ENCODE results near the gene DNM3.

The DNM3 gene

GRCh38 chr1:171869097-171869496 is 27.8 kb downstream of the DNM3 start:
- DNase-seq (ENCODE audit: low read depth), result no peak

DNA sequence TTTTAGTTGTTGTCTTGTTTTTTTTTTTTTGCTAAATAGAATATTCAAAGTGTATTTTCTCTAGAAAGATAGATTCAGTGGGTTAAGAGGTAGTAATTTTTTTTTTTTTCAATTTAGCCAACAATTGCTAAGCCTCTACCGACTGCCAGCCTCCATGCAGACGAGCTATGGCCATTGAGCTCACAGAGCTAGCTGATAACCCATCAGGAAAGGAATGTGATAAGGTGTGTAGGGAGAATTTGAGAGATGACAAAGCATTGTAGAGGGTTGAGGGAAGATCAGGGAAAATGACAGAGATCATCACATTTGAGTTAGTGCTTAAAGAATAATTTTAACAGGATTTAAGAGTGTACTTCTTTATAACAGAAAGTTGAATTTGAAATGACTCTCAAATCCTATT is 30.6 kb downstream of the DNM3 start:
- DNase-seq (ENCODE audit: low read depth), result no peak

- no peak for DNase-seq (ENCODE audit: low read depth)
Measured at GRCh38 chr1:171872430-171872829, 31.1 kb downstream of the DNM3 start.

- no peak for DNase-seq (ENCODE audit: low read depth)
Measured at GRCh38 chr1:171873664-171874063, 32.4 kb downstream of the DNM3 start.

GRCh38 chr1:171877701-171878100 is 36.4 kb downstream of the DNM3 start:
- DNase-seq (ENCODE audit: low read depth), result no peak

- DNase-seq (ENCODE audit: low read depth), result no peak
Measured at GRCh38 chr1:171879556-171879955, 38.3 kb downstream of the DNM3 start.

DNA sequence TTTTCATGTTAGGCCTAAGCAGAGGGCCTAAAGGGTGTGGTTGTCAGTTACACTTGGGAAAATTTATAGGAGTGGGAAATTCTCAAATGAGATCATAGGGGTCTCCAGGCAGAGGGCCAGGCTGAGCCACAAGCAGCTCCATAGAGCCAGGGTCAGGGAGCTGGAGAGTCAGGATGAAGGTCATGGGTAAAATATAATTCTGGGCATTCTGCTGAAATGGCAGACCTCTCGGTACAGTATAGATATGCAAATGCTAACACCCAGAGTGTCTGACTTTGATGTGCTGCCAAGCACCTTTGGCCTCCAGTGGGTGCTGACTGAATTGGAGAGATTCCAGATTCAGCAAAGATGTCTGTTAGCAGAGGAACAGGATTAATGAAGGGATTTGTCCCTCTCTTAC is 40.1 kb downstream of the DNM3 start:
- DNase-seq (ENCODE audit: low read depth), result no peak

- DNase-seq (ENCODE audit: low read depth), result no peak
Measured at GRCh38 chr1:171883849-171884248, 42.6 kb downstream of the DNM3 start.

DNA sequence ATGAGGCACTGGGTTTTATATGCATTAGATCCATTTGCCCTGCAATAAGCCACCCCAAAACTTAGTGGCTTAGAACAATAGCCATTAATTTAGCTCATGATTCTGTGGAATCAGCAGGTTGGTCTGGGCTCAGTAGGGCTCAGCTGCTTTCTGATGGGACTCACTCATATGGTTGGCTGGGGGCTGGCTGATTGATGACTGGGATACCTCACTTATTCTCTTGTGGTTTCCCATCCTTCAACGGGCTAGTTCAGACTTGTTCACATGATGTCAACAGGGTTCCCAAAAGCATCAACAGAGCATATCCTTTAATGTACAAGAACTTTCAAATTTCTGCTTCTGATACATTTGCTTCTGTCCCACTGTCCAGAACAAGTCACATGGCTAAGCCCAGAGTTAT is 43.2 kb downstream of the DNM3 start:
- no peak for DNase-seq (ENCODE audit: low read depth)

- DNase-seq (ENCODE audit: low read depth), result no peak
Measured at GRCh38 chr1:171890131-171890530, 48.8 kb downstream of the DNM3 start.

- no peak for DNase-seq (ENCODE audit: low read depth)
Measured at GRCh38 chr1:171896936-171897703, 55.8 kb downstream of the DNM3 start.

GRCh38 chr1:171898941-171899340 is 57.6 kb downstream of the DNM3 start:
- DNase-seq (ENCODE audit: low read depth), result no peak

- no peak for DNase-seq (ENCODE audit: low read depth)
Measured at GRCh38 chr1:171899838-171900237, 58.5 kb downstream of the DNM3 start.

- no peak for DNase-seq (ENCODE audit: low read depth)
Measured at GRCh38 chr1:171901245-171901644, 59.9 kb downstream of the DNM3 start.

- DNase-seq (ENCODE audit: low read depth), result no peak
Measured at GRCh38 chr1:171902527-171902926, 61.2 kb downstream of the DNM3 start.

GRCh38 chr1:171904778-171905450 is 63.6 kb downstream of the DNM3 start:
- DNase-seq (ENCODE audit: low read depth), result no peak

DNA sequence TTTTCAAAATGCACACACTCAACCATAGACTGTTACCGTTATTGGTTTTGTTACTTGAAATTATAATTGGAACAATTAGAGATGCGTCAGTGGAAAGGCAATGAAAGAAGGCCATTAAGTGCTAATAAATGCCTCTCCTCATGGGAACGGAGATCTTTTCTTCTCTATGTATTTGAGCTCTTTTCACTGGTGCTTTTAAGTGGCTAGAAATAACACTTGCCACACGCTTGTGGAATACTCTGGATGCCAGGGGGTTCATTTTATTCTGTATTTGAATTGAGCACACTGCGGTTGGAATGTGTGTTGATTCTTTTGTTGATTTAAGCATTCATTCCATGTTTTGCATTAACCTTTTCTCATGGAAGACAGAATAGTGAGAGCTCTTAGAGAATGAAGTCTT is 68.4 kb downstream of the DNM3 start:
- DNase-seq (ENCODE audit: low read depth), result no peak

GRCh38 chr1:171910786-171911185 is 69.5 kb downstream of the DNM3 start:
- no peak for DNase-seq (ENCODE audit: low read depth)

GRCh38 chr1:171911506-171911905 is 70.2 kb downstream of the DNM3 start:
- DNase-seq (ENCODE audit: low read depth), result no peak

DNA sequence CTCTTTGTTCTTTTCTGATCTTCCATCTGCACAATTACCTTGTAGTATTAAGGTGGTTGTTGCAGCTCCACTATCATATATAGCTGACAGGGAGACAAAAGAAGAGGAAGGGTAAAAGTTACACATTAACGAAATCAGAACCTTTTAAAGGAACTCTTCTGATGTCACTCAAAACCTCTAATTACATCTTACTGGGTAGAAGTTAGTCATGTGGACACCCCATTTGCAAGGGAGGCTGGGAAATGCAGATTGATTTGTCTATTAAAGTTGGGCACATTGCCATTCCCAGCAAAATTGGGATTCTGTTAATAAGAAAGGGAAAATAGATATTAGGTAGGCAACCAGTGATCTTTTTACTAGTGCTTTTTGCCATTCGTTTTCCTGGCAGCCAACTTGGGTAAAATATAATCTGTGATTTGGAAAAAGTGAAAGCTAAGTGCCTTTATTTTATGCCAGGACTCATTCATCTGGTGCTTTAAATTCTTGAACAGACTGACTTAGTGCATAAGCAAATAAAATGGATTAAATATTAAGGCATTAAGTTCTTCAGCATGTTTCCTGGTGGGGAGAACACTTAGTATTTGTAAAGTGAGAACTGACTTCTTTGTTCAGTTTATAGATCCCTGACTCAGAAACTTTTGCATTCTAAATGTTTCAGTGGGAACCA is 71.3 kb downstream of the DNM3 start:
- no peak for DNase-seq (ENCODE audit: low read depth)

- DNase-seq (ENCODE audit: low read depth), result no peak
Measured at GRCh38 chr1:171913385-171913784, 72.1 kb downstream of the DNM3 start.

DNA sequence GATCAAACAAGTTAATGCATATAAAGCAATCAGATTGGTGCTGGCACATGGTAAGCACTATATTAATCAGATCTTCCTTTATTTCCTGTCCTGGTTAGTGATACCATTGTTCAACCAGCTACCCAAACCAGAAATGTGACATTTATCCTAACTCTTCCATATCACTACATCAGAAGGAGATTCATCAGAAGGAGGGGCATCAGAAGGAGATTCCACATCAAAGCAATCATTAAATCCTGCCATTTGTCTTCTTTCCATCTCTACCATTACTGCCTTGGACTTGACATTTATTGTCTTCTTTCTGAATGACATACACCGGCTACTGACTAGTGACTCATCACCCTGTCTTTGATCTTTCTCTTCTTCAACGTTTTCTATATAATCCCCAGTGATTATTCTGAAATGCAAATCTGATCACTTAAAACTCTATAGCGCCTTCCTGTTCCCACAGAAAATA is 75.0 kb downstream of the DNM3 start:
- DNase-seq (ENCODE audit: low read depth), result no peak

GRCh38 chr1:171917331-171917730 is 76.0 kb downstream of the DNM3 start:
- no peak for DNase-seq (ENCODE audit: low read depth)

Data from CMK (cell line).